ENCODE results near the gene PPP2R2B. TPM values are rescaled to one million over a fixed set of nuclear protein-coding genes. Genes with fewer than 3 reads are reported as not detected.

Gene PPP2R2B
- total RNA-seq, 8 experiments from 2014 or later: 54.2 to 102 (median 75.0) TPM

GRCh38 chr5:146788898-146789297, 89.7 kb downstream of the PPP2R2B start:
- ATAC-seq (replicated peaks in 6 of 8): peak in 7 of 8 experiments; percentile 50 to 83 (median 62)
- in situ Hi-C loops (cut with MboI; ENCODE audit: low pct_unique_long_range_greater_than_20kb in 2 of 9, low sequenced_read_pairs in 9 of 9, unreplicated experiment in 9 of 9): no loop called here
- WGBS, 10 experiments: 0 to 48% (median 14%) methylated on average over 1 to 2 of the region's 2 CpGs; no CpG with 5 or more reads in 1 of the 10 experiments
- no peak overlapping the region for H3K4me3 ChIP-seq
- no peak overlapping the region for H3K27ac ChIP-seq
- peaks cover 9 to 32% of the 10 kb centered on the region in 2 donors for H3K4me1 ChIP-seq (replicated peaks in 1 of 2)

DNA sequence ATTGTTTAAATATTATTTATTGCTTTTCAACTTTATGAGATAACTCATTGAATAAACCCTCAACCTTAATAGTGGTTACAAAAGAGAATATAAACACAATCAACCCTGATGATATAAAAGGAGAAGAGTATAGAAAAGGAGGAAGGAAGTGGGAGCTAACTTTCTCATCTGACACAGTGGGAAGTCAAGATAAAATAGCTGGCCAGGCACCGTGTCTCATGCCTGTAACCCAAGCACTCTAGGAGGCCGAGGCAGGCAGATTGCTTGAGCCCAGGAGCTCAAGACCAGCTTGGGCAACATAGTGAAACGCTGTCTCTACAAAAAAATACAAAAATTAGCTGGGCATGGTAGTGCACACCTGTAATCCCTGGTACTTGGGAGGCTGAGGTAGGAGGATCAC, 93.5 kb downstream of the PPP2R2B start:
- ATAC-seq (replicated peaks in 6 of 8): no peak

GRCh38 chr5:146781157-146781556, 97.4 kb downstream of the PPP2R2B start:
- 17 to 100% (median 96%) methylated on average over 1 to 2 of the region's 2 CpGs for WGBS, 10 experiments
- H3K27ac ChIP-seq: no peak overlapping the region
- in situ Hi-C loops (cut with MboI; ENCODE audit: low pct_unique_long_range_greater_than_20kb in 2 of 9, low sequenced_read_pairs in 9 of 9, unreplicated experiment in 9 of 9): no loop called here
- no peak overlapping the region for H3K4me3 ChIP-seq
- peak in 1 of 8 experiments; percentile 37 for ATAC-seq (replicated peaks in 6 of 8)
- peaks cover 12 to 37% of the 10 kb centered on the region in 2 donors for H3K4me1 ChIP-seq (replicated peaks in 1 of 2)

More for the DNA sequence above, 93.5 kb downstream of the PPP2R2B start:
- WGBS, 10 experiments: 14 to 100% (median 83%) methylated on average over 1 to 3 of the region's 3 CpGs; no CpG with 5 or more reads in 1 of the 10 experiments
- no peak overlapping the region for H3K27ac ChIP-seq
- no peak overlapping the region for H3K4me3 ChIP-seq
- peaks cover 9 to 39% of the 10 kb centered on the region in 2 donors for H3K4me1 ChIP-seq (replicated peaks in 1 of 2)
- in situ Hi-C loops (cut with MboI; ENCODE audit: low pct_unique_long_range_greater_than_20kb in 2 of 9, low sequenced_read_pairs in 9 of 9, unreplicated experiment in 9 of 9): no loop called here

DNA sequence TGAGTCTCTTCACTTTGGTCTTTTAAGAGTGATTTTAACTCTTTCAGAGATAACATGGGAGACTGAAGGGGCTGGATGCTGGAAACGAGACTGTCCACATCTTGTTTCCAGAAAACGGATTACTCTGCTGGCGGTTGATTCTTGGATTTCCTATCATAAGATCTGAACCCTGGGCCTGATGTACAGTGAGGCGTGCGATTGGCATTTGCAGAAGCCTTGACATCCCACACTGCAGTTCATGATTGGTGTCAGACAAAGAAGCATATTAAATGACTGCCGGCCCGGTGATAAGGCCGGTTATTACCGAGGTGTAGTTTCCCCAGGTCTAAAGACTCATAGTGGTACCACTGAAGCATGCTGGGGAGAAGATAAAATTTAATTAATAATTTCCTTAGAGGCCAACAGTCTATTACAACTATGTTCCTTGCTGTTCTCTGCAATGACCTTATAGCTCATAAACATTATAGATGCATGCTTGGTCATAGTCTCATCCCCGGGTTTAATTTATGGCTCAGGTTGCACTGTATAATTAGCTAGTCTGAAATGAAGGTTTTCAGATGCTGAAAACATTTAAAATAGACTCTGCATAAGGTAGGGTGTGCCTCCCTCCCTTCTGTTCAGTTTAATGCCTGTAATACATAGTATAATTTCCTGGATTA, 99.2 kb downstream of the PPP2R2B start:
- peaks cover 12 to 37% of the 10 kb centered on the region in 2 donors for H3K4me1 ChIP-seq (replicated peaks in 1 of 2)
- peak overlapping the region in 1 of 2 donors; percentile 56 for H3K27ac ChIP-seq
- no peak overlapping the region for H3K4me3 ChIP-seq
- ATAC-seq (replicated peaks in 6 of 8): peak in 5 of 8 experiments; percentile 43 to 89 (median 58)
- in situ Hi-C loops (cut with MboI; ENCODE audit: low pct_unique_long_range_greater_than_20kb in 2 of 9, low sequenced_read_pairs in 9 of 9, unreplicated experiment in 9 of 9): no loop called here
- 63 to 93% (median 80%) methylated on average over 3 to 9 of the region's 10 CpGs; no CpG with 5 or more reads in 3 of the 10 experiments for WGBS, 10 experiments

- WGBS, 10 experiments: 17 to 100% (median 55%) methylated on average over 1 to 3 of the region's 3 CpGs; no CpG with 5 or more reads in 2 of the 10 experiments
- Histone ChIP-seq H3K4me1 (replicated peaks in 1 of 2) (peaks cover 12 to 37% of the 10 kb centered on the region in 2 donors), H3K4me3 (no peak overlapping the region), H3K27ac (peak overlapping the region in 1 of 2 donors; percentile 56)
- ATAC-seq (replicated peaks in 6 of 8): peak in 1 of 8 experiments; percentile 14
- in situ Hi-C loops (cut with MboI; ENCODE audit: low pct_unique_long_range_greater_than_20kb in 2 of 9, low sequenced_read_pairs in 9 of 9, unreplicated experiment in 9 of 9): no loop called here
Observed at GRCh38 chr5:146778795-146779194, 99.8 kb downstream of the PPP2R2B start.

DNA sequence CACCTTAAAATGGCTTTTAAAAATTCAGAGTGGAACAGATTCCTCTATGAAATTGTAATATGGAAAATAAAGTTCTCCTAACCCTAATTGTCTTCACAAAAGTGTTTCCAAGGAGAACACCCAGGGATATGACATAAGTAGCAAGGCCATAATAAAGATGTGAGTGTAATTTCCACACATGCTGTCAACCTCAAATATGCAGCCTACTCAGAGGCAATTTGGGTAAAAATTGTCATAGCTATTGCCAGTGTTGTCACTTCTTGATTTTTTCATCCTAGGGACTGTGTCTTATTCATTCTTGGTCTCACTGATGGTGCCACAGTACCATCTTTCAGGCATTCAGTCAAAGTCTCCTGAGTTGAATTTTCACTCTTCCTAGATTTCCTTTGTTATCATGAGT, 100.3 kb downstream of the PPP2R2B start:
- peaks cover 12 to 36% of the 10 kb centered on the region in 2 donors for H3K4me1 ChIP-seq (replicated peaks in 1 of 2)
- in situ Hi-C loops (cut with MboI; ENCODE audit: low pct_unique_long_range_greater_than_20kb in 2 of 9, low sequenced_read_pairs in 9 of 9, unreplicated experiment in 9 of 9): no loop called here
- H3K4me3 ChIP-seq: no peak overlapping the region
- H3K27ac ChIP-seq: no peak overlapping the region
- ATAC-seq (replicated peaks in 6 of 8): no peak

DNA sequence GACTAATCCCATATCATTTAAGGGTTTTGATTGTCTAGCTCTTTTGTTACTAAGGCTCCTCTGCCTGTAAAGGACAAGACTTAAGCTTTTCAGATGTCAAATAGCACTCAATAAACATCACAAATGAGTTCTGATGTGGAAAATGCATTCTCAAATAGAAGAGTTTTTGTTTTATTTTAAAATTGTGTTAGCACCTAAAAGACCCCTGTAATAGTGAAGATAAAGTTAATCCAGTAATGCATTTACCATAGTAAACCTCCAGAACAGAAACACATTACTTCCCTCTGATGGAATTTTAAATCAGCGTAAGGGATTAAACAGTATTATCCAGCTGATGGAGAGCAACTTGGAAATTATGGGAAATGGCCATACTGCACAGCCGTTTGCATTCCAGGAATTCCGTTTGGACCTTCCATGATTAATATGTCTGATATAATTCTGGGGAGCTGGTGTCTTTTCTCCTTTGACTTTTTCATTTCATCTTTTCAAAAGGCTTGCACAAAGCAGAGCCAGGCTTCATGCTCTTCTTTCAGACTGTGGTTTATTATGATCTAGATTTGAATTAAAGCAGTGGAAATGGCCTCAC, 105.6 kb downstream of the PPP2R2B start:
- WGBS, 10 experiments: 0 to 100% (median 78%) methylated on average over 1 to 3 of the region's 3 CpGs; no CpG with 5 or more reads in 1 of the 10 experiments
- in situ Hi-C loops (cut with MboI; ENCODE audit: low pct_unique_long_range_greater_than_20kb in 2 of 9, low sequenced_read_pairs in 9 of 9, unreplicated experiment in 9 of 9): no loop called here
- Histone ChIP-seq H3K4me1 (replicated peaks in 1 of 2) (peaks cover 0 to 12% of the 10 kb centered on the region in 2 donors), H3K4me3 (no peak overlapping the region), H3K27ac (no peak overlapping the region)
- peak in 1 of 8 experiments; percentile 80 for ATAC-seq (replicated peaks in 6 of 8)

GRCh38 chr5:146770980-146771379, 107.6 kb downstream of the PPP2R2B start:
- Histone ChIP-seq H3K4me1 (replicated peaks in 1 of 2) (peaks cover 0 to 7% of the 10 kb centered on the region in 2 donors), H3K4me3 (no peak overlapping the region), H3K27ac (no peak overlapping the region)
- no peak for ATAC-seq (replicated peaks in 6 of 8)
- 45 to 100% (median 88%) methylated on average over 1 to 3 of the region's 3 CpGs; no CpG with 5 or more reads in 1 of the 10 experiments for WGBS, 10 experiments
- in situ Hi-C loops (cut with MboI; ENCODE audit: low pct_unique_long_range_greater_than_20kb in 2 of 9, low sequenced_read_pairs in 9 of 9, unreplicated experiment in 9 of 9): no loop called here

- in situ Hi-C loops (cut with MboI; ENCODE audit: low pct_unique_long_range_greater_than_20kb in 2 of 9, low sequenced_read_pairs in 9 of 9, unreplicated experiment in 9 of 9): no loop called here
- WGBS, 10 experiments: 0 to 100% (median 73%) methylated on average over 1 to 2 of the region's 2 CpGs
- no peak overlapping the region for H3K27ac ChIP-seq
- no peak overlapping the region for H3K4me3 ChIP-seq
- H3K4me1 ChIP-seq (replicated peaks in 1 of 2): peaks cover 0 to 7% of the 10 kb centered on the region in 2 donors
- no peak for ATAC-seq (replicated peaks in 6 of 8)
Observed at GRCh38 chr5:146770546-146770945, 108.0 kb downstream of the PPP2R2B start.

DNA sequence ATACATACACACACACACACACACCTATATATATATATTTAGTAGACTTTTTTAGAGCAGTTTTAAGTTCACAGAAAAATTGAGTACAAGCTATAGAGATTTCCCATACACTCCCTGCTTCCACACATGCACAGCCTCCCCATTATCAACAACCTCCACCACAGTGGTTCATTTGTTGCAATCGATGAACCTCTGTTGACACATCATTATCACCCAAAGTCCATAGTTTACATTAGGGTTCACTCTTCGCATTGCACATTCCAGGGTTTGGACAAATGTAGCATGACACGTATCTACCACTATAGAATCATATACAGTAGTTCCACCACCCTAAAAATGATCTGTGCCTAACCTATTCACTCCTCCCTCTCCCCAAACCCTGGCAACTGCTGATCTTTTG, 111.0 kb downstream of the PPP2R2B start:
- no peak overlapping the region for H3K27ac ChIP-seq
- peaks cover 7 to 8% of the 10 kb centered on the region in 2 donors for H3K4me1 ChIP-seq (replicated peaks in 1 of 2)
- no peak overlapping the region for H3K4me3 ChIP-seq
- 47 to 100% (median 84%) methylated on average over 1 to 3 of the region's 3 CpGs; no CpG with 5 or more reads in 4 of the 10 experiments for WGBS, 10 experiments
- in situ Hi-C loops (cut with MboI; ENCODE audit: low pct_unique_long_range_greater_than_20kb in 2 of 9, low sequenced_read_pairs in 9 of 9, unreplicated experiment in 9 of 9): no loop called here
- no peak for ATAC-seq (replicated peaks in 6 of 8)

GRCh38 chr5:146766013-146766412, 112.5 kb downstream of the PPP2R2B start:
- peak in 2 of 8 experiments; percentile 23 to 37 for ATAC-seq (replicated peaks in 6 of 8)
- peaks cover 8 to 10% of the 10 kb centered on the region in 2 donors for H3K4me1 ChIP-seq (replicated peaks in 1 of 2)
- no peak overlapping the region for H3K4me3 ChIP-seq
- WGBS, 10 experiments: 33 to 100% (median 85%) methylated on average over 1 of the region's 1 CpG; no CpG with 5 or more reads in 4 of the 10 experiments
- no peak overlapping the region for H3K27ac ChIP-seq
- in situ Hi-C loops (cut with MboI; ENCODE audit: low pct_unique_long_range_greater_than_20kb in 2 of 9, low sequenced_read_pairs in 9 of 9, unreplicated experiment in 9 of 9): no loop called here

DNA sequence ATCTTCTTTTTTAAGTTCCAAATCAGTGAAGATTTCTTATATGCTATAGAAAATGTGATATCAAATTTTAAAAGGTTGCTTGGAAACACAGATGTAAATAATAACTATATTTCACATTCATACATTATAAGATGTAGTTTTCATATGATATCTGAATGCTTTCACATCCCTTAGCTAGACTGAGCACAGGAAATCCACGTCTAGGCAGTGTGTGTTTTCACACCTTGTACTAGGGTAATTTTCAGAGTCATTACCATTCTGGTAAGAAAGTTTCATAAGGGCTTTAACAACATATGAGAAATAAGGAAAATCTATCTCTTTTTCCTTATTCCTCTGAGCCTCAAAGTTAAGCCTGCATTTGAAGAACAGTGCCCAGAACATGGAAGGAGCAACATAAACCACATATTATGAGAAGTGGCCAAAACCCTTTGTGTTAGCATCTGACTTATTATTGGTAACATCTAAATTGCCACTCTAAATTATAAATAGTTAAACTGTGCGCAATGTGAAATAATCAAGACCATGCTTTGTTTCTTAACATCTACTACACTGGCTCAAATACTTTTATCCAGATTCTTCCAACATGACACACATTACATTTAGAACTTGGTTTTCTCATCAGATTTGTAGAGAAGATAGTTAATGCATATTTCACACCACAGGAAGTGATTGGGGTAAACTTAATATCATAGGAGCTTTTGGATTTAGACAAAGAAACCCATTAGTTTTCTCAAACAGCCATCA, 113.3 kb downstream of the PPP2R2B start:
- WGBS, 10 experiments: 67 to 100% (median 100%) methylated on average over 1 to 2 of the region's 2 CpGs; no CpG with 5 or more reads in 2 of the 10 experiments
- no peak for ATAC-seq (replicated peaks in 6 of 8)
- Histone ChIP-seq H3K4me1 (replicated peaks in 1 of 2) (peaks cover 8 to 10% of the 10 kb centered on the region in 2 donors), H3K27ac (no peak overlapping the region), H3K4me3 (no peak overlapping the region)
- in situ Hi-C loops (cut with MboI; ENCODE audit: low pct_unique_long_range_greater_than_20kb in 2 of 9, low sequenced_read_pairs in 9 of 9, unreplicated experiment in 9 of 9): no loop called here

- peak in 1 of 8 experiments; percentile 10 for ATAC-seq (replicated peaks in 6 of 8)
- H3K27ac ChIP-seq: peak overlapping the region in 1 of 2 donors; percentile 41
- H3K4me3 ChIP-seq: no peak overlapping the region
- WGBS, 10 experiments: 20 to 93% (median 79%) methylated on average over 1 to 4 of the region's 5 CpGs; no CpG with 5 or more reads in 2 of the 10 experiments
- in situ Hi-C loops (cut with MboI; ENCODE audit: low pct_unique_long_range_greater_than_20kb in 2 of 9, low sequenced_read_pairs in 9 of 9, unreplicated experiment in 9 of 9): no loop called here
- H3K4me1 ChIP-seq (replicated peaks in 1 of 2): peaks cover 8 to 10% of the 10 kb centered on the region in 2 donors
Observed at GRCh38 chr5:146762830-146763229, 115.7 kb downstream of the PPP2R2B start.
